ENCODE data around the gene LEUTX. TPM values are rescaled to one million over a fixed set of nuclear protein-coding genes. Genes with fewer than 3 reads are reported as not detected.

The LEUTX gene
- total RNA-seq: not detected
- long read RNA-seq: 0 reads

- DNase-seq (no peak), ATAC-seq (no peak)
- intact Hi-C loops (cut with DNase I): no loop called here
- 35% methylated on average over 4 of the region's 4 CpGs for WGBS (ENCODE audit: insufficient coverage, low coverage, low lambda C conversion rate, missing lambda C conversion rate)
- Histone ChIP-seq H3K4me3 (no peak within 1 kb of the TSS), H3K4me1 (no peaks in the 10 kb centered on the region), H3K36me3 (no peaks in the 10 kb centered on the region), H3K27me3 (no peaks in the 10 kb centered on the region), H3K27ac (no peak within 1 kb of the TSS), H3K9me3 (no peaks in the 10 kb centered on the region)
- TF ChIP-seq, protein P1, sequence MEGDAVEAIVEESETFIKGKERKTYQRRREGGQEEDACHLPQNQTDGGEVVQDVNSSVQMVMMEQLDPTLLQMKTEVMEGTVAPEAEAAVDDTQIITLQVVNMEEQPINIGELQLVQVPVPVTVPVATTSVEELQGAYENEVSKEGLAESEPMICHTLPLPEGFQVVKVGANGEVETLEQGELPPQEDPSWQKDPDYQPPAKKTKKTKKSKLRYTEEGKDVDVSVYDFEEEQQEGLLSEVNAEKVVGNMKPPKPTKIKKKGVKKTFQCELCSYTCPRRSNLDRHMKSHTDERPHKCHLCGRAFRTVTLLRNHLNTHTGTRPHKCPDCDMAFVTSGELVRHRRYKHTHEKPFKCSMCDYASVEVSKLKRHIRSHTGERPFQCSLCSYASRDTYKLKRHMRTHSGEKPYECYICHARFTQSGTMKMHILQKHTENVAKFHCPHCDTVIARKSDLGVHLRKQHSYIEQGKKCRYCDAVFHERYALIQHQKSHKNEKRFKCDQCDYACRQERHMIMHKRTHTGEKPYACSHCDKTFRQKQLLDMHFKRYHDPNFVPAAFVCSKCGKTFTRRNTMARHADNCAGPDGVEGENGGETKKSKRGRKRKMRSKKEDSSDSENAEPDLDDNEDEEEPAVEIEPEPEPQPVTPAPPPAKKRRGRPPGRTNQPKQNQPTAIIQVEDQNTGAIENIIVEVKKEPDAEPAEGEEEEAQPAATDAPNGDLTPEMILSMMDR (IDR thresholded peaks at IDR 0.05): no peak
- TF ChIP-seq POLR2A (IDR thresholded peaks at IDR 0.05): no peak
Measured at GRCh38 chr19:39778763-39779162, at the start of gene LEUTX. Gene LEUTX (plus strand): TSS chr19:39778854. CDS start chr19:39778921, 67 bp downstream.

DNA sequence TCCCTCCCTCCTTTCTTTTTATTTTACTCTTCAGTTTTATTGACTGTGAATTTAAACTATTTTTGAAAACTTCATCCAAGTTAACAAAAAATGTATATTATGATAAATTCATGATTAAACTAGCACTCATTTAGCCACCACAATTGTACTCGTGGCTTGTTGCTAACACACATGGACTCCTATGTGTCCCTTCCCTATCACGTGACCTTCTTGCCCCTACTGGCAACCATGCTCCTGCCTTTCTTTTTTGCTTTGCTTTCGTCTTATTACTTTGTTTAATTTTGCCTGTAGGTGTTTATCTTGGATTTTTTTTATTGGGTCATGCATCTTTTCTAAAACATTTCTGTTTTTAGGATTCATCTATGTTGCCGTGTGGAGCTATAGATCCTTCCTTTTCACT lies 49.1 kb upstream of the LEUTX start:
- 49% methylated on average over 4 of the region's 4 CpGs for WGBS (ENCODE audit: insufficient coverage, low coverage, low lambda C conversion rate, missing lambda C conversion rate)
- Histone ChIP-seq H3K27ac (no peak overlapping the region), H3K27me3 (no peaks in the 10 kb centered on the region)

GRCh38 chr19:39731685-39732084 lies 47.0 kb upstream of the LEUTX start:
- Histone ChIP-seq H3K36me3 (no peaks in the 10 kb centered on the region), H3K27me3 (no peaks in the 10 kb centered on the region), H3K4me1 (no peaks in the 10 kb centered on the region), H3K27ac (no peak overlapping the region), H3K9me3 (no peaks in the 10 kb centered on the region), H3K4me3 (no peak overlapping the region)
- 100% methylated on average over 1 of the region's 1 CpG for WGBS (ENCODE audit: insufficient coverage, low coverage, low lambda C conversion rate, missing lambda C conversion rate)
- TF ChIP-seq POLR2A (IDR thresholded peaks at IDR 0.05): no peak
- TF ChIP-seq, protein P1 (IDR thresholded peaks at IDR 0.05): no peak
- ATAC-seq (peak in 1 of 4 donors; percentile 40), DNase-seq (no peak)
- intact Hi-C loops (cut with DNase I): no loop called here

More for the DNA sequence above, 49.1 kb upstream of the LEUTX start:
- Histone ChIP-seq H3K9me3 (no peaks in the 10 kb centered on the region), H3K36me3 (no peaks in the 10 kb centered on the region), H3K4me3 (no peak overlapping the region), H3K4me1 (no peaks in the 10 kb centered on the region)
- TF ChIP-seq, protein P1 (IDR thresholded peaks at IDR 0.05): no peak
- no peak for TF ChIP-seq POLR2A (IDR thresholded peaks at IDR 0.05)
- ATAC-seq: no peak
- DNase-seq: no peak
- intact Hi-C loops (cut with DNase I): no loop called here

DNA sequence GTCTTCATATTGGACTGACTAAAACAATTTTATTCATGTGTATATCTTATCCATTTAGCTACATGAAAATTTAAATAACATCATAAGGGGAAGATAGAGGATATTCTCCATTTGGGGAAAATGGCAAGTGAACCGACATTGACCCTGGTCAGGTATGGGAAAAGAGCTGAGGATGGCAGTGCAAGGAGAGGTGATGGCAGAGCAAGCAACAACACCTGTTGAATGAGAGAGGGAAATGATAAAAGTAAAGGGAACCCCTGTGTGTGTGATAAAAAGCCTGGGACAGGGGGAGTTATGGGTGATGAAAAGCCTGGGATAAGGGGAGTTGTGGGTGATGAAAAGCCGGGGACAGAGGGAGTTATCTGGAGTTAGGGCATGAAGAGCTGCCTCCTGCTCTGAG lies 44.8 kb upstream of the LEUTX start:
- no peak overlapping the region for H3K27ac ChIP-seq
- DNase-seq (no peak), ATAC-seq (no peak)
- H3K36me3 ChIP-seq: no peaks in the 10 kb centered on the region
- no peaks in the 10 kb centered on the region for H3K27me3 ChIP-seq
- no peaks in the 10 kb centered on the region for H3K4me1 ChIP-seq
- no peak for TF ChIP-seq POLR2A (IDR thresholded peaks at IDR 0.05)
- TF ChIP-seq, protein P1 (IDR thresholded peaks at IDR 0.05): no peak
- WGBS (ENCODE audit: insufficient coverage, low coverage, low lambda C conversion rate, missing lambda C conversion rate): 59% methylated on average over 2 of the region's 2 CpGs
- H3K4me3 ChIP-seq: no peak overlapping the region
- intact Hi-C loops (cut with DNase I): no loop called here
- no peaks in the 10 kb centered on the region for H3K9me3 ChIP-seq

GRCh38 chr19:39735688-39736087 lies 43.0 kb upstream of the LEUTX start:
- Histone ChIP-seq H3K27me3 (no peaks in the 10 kb centered on the region), H3K4me1 (no peaks in the 10 kb centered on the region), H3K4me3 (no peak overlapping the region), H3K9me3 (no peaks in the 10 kb centered on the region), H3K27ac (no peak overlapping the region), H3K36me3 (no peaks in the 10 kb centered on the region)
- TF ChIP-seq POLR2A (IDR thresholded peaks at IDR 0.05): no peak
- TF ChIP-seq, protein P1 (IDR thresholded peaks at IDR 0.05): no peak
- WGBS (ENCODE audit: insufficient coverage, low coverage, low lambda C conversion rate, missing lambda C conversion rate): 38% methylated on average over 3 of the region's 3 CpGs
- DNase-seq (no peak), ATAC-seq (no peak)
- intact Hi-C loops (cut with DNase I): no loop called here

Data from right lobe of liver (tissue), 6 donors.